DMS53 treated with DMSO at 0.1 percent for 48 hours (cell line): ENCODE results near the gene LAMA3.
"Not testable (repeated sequence)": the region's sequence is repeated elsewhere in the genome, so short reads cannot be mapped to it uniquely, and the experiment has no call there.

Experiments
- DNase-seq: peaks from one replicate; lab custom pipeline; 2025; ENCODE audit not compliant: unreplicated experiment; lab: John Stamatoyannopoulos, UW

The LAMA3 gene

DNA sequence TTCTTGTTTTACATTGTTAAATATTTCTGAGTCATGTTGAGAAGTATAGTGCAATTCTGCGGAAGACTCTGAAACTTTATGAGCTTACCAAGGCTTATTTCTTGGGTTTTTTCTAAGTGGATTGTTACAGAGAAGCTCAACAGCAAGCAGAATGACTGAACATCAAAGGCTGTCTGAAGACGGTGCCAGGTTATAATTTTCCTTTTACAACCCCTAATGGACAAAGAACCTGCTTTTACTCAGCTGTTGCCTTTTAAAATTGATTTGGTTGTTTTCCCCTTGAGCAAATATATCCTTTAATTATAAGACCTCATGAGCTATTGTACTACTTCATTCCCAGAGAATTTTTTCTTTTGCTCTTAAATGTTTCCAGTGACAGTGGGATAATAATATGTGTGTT, 41.6 kb downstream of the LAMA3 start:
- no peak for DNase-seq

DNA sequence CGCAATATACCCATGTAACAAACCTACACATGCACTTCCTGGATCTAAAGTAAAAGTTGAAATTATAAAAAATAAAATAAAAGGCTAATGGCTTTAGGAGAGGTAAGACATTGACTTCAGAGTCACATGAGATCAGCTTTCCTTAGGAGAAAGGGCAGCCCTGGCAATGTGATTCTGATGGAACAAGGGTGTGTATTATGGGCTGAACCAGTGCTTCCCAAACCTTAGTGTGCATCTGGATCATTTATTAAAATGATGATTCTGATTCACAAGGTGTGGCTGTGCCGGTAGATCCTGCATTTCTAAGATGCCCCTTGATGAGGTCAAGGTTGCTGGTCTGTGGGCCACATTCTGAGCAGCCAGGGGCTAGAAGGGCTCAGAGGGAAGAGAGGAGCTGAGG, 42.6 kb downstream of the LAMA3 start:
- DNase-seq = no peak

DNA sequence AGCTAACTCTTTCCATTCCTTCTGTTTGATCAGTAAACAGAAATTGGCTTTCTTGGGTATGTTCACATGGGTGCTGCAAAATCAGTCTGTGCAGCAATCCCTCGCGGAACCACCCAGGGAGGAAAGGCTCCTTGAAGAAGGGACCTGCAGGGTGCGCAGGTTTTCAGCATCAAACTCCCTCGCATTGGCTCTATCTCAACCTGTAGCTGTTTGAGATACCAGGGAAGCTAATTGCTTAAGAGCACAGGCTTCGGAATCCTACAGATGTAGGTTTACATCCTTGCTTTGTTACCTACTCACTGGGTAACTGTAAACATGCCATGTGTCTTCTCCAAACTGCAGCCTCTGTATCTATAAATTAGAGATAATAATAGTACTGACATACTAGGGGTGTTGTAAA, 43.2 kb downstream of the LAMA3 start:
- no peak for DNase-seq

DNA sequence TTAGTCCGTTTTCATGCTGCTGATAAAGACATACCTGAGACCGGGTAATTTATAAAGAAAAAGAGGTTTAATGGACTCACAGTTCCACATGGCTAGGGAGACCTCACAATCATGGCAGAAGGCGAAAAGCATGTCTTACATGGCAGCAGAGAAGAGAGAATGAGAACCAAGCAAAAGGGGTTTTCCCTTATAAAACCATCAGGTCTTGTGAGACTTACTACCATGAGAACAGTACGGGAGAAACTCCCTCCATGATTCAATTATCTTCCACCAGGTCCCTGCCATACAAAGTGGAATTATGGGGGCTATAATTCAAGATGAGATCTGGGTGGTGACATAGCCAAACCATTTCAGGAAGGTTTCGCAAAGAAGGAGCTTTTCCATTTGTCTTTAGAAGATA, 44.0 kb downstream of the LAMA3 start:
- DNase-seq = not testable (repeated sequence)

DNA sequence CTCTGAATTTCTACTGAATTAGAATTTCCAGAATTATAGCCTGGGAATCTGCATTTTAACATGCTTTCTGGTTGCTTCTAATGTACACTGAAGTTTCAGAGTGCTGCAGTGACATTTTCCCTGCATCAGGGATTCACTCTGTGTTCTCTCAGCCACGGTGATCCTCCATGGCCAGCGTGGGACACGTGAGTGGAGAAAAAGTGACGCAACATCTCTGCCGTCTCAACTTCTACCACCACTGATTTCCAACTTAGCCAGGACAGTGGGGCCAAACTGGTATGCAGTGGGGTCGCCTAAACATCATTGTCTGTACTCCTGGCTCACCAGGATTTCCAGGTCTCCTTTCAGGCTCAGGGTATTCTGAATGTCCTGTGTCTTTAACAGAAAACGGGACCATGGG, 44.6 kb downstream of the LAMA3 start:
- DNase-seq = no peak

DNA sequence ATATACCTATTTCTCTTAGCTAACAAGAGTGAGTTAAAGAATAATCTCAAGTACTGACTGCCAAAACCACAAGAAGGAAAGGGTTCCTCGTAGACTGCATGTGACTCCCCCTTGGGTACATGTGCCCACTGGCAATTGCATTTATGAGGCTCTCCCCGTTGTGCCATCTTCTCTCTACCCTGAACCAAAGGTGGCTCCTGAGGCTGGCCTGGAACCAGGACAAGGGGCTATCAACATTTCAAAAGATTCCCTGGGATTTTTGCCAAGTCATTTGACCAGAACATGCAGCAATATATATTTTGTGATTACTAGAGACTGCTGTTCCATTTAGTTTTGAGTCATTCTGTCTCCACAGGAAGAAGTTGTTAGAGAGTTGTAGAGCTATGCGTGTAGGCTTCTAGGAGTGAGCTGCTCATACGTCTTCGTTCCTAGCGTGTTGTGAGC, 45.8 kb downstream of the LAMA3 start:
- no peak for DNase-seq

DNA sequence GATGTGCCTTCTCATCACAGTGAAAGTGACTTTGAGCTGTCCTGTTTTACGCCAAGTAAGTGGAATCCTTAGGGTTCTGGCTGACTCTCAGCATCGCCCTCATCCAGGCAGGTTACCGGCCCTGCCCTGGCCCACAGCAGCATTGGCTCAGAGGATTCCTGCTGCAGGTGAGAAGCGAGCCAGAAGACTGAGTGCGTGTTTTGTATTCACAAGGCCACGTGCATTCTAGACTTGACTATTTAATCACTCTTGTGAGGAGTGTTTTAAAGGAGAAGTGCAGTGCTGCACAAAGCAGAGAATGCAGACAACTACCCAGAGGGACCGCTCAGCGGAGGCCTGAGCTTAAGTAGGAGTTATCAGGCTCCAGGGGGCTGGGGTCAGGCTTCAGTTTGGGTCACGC, 48.3 kb downstream of the LAMA3 start:
- DNase-seq = no peak

DNA sequence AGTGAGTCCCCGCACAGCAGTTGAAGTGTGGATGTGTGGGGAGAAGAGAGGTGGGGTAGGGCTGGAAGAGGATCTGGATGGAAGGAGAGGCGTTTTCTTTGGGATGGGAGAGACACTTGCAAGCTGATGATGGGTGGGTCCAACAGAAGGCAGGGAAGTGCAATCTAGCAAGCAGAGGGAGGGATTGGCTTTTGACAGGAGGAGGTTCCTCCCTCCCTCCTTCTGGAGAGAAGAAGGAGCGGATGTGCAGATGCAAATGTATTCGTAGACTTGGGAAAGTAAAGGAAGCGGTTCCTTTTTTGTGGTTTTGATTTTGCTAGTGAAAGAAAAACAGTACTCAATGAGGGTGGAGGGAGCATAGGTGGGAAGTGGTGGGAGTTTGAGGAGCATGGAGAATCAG, 48.9 kb downstream of the LAMA3 start:
- no peak for DNase-seq

DNA sequence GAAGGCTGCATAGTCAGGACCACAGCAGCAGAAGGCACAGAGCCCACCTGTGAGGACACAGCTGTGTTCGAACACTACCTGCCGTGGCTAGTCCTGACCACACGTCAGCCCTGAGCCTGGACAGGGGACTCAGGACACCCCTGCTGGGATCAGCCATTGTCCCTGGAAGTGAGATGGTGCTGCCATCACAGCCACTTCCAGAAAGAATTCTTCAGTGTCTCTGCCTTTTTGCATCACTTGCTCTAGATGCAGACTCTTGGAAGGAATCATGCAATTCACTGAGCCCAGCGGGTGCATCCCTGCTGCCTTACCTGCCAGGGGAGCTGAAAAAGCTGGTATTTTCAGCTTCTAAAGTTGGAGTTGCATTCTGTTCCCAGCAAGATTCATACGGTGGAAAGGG, 49.3 kb downstream of the LAMA3 start:
- DNase-seq = no peak

DNA sequence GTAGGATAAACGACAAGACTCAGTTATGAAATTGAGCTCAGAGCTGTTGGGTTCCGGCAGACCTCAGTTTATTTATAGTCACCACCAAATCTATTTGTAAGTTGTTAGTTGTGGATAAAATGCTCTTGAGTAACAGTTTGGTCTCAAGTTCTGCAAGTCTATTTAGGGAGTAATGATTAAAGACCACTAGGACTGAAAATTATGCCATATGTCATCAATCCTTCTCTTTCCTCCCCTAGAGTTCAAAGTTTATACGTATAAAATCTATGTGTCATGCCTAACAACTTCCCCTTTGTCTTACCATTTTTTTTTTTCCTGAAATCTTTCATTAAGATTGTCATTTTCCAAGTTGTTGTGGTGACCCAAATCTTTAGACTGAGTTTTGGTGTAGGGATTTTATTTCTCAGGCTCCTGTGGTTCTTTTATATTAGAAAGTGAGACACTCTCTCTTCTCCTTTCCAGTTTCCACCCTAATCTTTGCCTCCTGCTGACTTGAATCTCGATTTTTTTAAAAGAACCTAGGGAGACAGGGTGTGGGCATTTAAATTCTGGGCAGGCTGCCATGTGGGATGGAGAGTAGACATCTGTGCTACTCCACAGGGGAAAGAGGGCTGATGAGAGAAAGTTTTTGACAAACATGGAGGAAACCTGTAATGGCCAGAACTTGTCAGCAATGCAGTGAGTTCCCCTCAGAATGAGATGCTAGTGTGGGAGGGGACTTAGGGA, 51.0 kb downstream of the LAMA3 start:
- no peak for DNase-seq

DNA sequence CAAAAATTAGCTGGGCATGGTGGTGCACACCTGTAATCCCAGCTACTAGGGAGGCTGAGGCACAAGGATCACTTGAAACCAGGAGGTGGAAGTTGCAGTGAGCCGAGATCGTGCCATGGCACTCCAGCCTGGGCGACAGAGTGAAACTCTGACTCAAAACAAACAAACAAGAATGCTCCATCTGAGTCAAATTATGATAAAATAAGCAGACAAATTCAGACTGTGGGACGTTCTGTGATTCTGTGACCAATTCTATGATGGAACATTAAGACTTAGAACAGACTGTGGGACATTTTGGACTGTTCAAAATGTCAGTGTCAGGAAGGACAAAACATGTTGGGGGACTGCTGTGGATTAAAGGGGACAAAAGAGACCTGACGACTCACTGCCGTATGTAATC, 52.7 kb downstream of the LAMA3 start:
- not testable (repeated sequence) for DNase-seq

DNA sequence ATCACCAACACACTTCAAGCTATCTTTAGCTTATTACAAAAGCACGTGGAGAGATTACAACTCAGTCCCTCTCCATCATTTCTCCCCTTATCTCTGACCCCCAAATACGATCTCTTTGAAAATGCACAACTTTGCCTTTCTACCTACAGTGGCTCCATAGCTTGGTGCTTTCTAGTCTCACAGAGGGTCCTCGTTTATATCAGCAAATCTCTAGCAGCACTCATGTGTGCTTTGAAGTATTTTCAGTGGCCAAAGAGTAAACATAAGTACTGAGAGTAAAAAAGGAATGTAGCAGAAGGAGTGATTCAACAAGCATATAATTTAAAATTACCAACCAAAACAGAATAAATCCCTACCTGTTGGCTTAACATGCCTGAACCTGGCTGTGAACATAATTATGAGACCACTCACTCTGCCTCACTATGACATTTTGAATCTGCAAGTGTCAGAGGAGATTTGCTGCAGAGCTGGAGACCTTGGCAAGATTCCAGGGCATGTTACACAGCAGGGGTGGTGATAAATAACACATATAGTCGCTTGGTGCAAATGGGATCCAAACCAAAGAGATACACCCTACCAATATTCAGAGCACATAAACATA, 54.6 kb downstream of the LAMA3 start:
- no peak for DNase-seq

DNA sequence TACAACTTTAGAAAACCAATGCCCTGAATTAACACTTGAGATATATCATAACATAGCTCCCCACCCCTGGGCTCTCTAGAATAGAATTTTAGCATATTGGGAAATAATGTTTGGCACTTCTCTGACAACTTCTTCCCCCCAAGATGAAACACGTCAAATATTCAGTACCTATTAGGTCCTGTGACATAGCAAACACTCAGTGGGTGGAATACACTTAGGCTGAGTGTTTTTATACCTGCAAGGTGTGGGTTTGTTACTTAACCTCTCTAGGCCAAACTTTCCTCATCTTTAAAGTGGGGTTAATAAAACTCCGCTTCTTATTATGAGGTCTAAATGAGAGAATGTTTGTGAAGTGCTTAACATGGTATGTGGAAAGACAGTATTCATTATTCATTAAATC, 56.1 kb downstream of the LAMA3 start:
- DNase-seq = no peak

DNA sequence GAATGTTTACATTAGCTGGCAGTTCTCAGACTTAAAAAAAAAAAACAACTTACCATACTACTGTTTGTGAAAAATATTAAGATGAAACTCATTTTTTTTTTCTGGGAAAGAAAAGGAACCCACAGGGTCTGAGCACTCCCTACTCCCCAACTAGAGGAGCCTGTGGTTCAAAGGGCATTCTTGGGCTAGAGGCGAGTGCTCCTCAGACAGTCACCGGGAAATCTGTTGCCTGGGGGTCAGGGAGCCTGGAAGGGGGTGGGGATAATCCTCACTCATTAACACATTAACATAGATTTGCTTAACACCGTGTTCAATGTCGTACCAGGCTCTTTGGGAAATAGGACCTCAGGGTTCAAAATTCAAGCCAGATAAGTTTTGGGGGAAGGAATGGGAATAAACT, 57.6 kb downstream of the LAMA3 start:
- no peak for DNase-seq

DNA sequence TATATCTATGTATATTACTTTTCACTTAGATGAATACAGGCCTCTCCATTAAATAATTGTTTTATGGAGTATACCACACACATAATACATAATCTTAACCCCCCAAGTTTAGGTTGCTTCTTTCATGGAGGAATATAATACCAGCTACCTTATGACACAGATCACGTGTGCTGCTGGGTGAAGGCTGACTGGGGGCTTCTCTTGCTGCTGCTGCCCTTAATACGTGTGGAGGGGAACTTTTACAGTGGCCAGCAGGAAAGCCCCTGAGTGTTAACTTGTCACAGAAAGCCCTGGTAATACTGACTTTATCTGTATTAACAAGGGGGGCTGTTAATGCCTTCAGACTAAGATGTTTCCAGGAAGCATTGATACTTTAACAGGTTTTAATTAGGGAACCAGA, 63.1 kb downstream of the LAMA3 start:
- no peak for DNase-seq

DNA sequence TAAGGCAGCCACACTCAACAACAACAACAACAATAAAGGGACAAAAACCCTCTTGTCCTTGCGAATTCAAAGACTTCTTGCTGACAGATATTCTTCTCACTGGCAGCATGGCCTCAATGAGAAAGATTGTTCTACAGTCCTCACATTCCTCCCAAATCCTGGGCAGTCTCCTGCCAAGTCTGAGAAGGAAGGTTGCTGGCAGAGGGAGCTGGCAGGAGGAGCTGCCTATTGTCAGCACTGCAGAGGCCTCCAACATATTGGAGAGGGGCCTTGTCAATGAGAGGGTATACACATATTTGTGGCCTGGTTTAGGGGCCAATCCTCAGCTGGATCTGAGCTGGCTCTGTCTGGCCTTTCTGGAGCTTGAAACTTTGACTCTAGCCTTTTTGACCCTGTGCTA, 63.5 kb downstream of the LAMA3 start:
- DNase-seq = no peak

DNA sequence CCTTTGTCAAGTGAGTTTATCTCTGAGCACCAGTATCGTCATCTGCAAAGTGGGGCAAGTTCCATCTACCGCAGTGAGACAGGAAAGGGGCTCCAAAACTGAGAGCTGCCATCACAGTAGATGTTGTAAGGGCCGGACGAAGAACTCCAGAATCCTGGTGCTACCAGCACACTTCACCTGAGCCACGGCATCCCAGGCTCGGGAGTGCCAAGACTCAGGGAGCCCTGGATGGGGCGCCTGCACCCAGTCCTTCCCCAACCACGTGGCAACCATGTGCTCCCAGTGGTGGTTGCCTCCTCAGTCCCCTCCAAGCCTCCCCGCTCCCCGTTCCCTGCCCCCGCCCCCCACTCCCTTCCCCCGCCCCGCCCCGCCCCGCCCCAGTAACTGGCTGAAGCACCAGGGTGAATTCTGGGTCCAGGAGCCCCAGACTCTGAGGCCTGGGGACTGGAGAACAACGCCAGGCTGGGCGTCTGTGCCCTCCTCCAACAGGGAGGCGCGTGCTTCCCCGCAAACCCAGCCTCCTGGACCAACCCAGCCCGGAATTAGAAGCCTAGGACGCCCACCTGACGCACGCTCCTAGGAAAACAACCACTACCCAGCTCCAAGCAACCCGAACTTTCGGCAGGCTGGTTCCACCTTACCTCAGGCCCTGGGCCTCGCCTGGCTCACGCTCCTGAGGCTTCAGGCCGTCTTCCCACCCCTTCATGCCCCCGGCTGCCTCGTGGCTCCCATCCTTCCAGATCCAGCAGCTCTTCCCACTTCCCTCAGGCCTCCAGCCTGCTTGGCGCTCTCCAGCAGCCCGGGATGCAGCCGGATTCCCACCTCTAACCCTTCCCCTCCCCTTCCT, 67.6 kb downstream of the LAMA3 start:
- DNase-seq = no peak

DNA sequence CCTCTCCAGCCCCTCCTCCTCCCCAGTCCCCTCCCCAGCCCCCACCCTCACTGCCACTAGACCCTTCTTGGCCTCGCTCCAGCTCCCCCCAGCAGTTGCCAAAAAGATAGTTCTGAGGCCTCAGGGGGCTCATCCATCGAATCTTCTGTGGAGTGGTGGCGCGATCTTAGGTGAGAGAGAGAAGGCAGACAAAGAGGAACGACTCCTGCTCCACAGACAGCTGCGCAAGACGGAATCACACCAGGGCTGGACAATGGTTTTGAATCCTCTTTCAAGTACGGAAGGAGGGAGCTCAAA, 68.1 kb downstream of the LAMA3 start:
- DNase-seq = no peak

DNA sequence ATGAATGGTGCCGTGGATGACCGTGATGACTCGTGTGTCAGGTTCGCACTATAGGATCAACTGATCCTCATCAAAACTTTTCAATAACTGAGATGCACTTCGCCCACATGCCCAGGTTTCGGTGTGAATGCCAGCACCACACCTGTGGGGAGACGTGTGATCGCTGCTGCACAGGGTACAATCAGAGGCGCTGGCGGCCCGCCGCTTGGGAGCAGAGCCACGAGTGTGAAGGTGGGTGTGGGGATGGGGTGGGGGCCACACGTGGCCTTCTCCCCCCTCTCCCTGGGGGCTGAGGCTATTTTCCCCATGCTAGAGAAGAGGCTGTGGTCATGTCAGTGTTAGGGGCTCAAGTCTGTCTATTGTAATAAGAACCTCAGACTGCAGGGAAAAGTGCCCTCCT, 69.0 kb downstream of the LAMA3 start:
- DNase-seq = no peak

DNA sequence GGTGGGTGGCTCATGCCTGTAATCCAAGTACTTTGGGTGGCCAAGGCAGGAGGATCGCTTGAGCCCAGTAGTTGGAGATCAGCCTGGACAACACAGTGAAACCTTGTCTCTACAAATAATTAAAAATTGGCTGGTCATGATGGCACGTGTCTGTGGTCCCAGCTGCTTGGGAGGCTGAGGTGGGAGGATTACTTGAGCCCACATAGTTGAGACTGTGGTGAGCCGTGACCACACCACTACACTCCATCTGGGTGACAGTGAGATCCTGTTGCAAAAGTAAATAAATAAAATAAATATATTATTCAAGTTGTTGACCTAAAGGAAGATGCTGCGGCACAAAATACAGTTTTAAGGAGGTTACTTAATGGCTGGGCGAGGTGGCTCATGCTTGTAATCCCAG, 72.7 kb downstream of the LAMA3 start:
- peak; percentile 38 for DNase-seq

DNA sequence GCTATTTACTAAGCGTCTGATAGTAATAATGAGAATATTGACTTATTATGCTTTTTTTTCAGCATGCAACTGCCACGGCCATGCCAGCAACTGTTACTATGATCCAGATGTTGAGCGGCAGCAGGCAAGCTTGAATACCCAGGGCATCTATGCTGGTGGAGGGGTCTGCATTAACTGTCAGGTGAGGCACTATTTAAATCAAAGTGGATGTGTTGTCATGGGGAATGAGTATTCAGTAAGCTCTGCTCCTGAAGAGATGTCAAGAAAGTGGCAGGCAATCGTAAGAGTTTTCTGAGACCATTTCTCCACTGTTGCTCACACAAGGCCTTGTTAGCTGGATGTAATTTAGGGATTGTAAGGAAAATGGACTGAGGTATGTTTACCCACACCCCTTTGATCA, 74.1 kb downstream of the LAMA3 start:
- DNase-seq = no peak

DNA sequence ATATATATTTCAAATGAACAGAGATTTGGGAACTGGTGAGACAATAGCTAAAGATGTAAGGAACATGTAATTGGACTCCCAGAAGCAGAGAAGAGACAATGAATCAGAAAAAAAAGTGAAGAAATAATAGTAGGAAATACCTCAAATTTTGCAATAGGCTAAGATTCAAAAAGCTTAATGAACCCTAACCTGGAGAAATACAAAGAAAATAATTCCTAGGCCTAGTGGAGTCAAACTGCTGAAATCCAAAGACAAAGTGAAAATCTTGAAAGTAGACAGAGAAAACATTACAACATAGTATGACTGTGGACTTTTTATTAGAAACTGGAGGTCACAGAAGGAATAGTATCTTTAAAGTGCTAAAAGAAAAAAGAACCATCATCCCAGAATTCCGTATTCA, 76.7 kb downstream of the LAMA3 start:
- no peak for DNase-seq
